ENCODE results near the gene PLPPR3. TPM values are rescaled to one million over a fixed set of nuclear protein-coding genes. Genes with fewer than 3 reads are reported as not detected.
"Not testable (repeated sequence)": the region's sequence is repeated elsewhere in the genome, so short reads cannot be mapped to it uniquely, and the experiment has no call there.

Gene PLPPR3
- total RNA-seq, 1 donor from 2014 or later: 46.3 TPM

DNA sequence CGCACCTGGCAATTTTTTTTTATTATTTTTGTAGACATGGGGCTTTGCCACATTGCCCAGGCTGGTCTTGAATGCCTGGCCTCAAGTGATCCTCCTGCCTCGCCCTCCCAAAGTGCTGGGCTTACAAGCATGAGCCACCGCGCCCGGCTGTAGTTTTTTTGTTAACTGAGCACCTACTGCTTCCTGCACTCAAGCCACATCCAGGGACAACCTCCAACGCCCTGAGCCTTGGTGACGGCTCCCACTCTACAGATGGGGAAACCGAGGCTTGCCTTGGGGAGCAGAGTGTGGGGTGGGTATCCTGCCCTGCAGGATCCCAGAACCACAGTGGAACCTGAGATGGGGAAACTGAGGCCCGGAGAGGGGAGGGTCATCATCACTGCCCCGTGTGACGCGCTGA lies 33.4 kb upstream of the PLPPR3 start:
- no peak overlapping the region for H3K4me3 Mint-ChIP-seq
- peaks cover 29% of the 10 kb centered on the region for H3K27me3 Mint-ChIP-seq (ENCODE audit: low read depth)
- no peak for DNase-seq (ENCODE audit: low read depth, low spot score)
- TF ChIP-seq, protein P1, sequence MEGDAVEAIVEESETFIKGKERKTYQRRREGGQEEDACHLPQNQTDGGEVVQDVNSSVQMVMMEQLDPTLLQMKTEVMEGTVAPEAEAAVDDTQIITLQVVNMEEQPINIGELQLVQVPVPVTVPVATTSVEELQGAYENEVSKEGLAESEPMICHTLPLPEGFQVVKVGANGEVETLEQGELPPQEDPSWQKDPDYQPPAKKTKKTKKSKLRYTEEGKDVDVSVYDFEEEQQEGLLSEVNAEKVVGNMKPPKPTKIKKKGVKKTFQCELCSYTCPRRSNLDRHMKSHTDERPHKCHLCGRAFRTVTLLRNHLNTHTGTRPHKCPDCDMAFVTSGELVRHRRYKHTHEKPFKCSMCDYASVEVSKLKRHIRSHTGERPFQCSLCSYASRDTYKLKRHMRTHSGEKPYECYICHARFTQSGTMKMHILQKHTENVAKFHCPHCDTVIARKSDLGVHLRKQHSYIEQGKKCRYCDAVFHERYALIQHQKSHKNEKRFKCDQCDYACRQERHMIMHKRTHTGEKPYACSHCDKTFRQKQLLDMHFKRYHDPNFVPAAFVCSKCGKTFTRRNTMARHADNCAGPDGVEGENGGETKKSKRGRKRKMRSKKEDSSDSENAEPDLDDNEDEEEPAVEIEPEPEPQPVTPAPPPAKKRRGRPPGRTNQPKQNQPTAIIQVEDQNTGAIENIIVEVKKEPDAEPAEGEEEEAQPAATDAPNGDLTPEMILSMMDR (conservative IDR thresholded peaks at IDR 0.05): no peak
- no peaks in the 10 kb centered on the region for H3K9me3 Mint-ChIP-seq
- no peaks in the 10 kb centered on the region for H3K36me3 Mint-ChIP-seq (ENCODE audit: low read depth)
- H3K27ac Mint-ChIP-seq (ENCODE audit: unreplicated experiment): no peak overlapping the region
- no peaks in the 10 kb centered on the region for H3K4me1 Mint-ChIP-seq

GRCh38 chr19:854549-854948 lies 32.8 kb upstream of the PLPPR3 start:
- H3K27me3 Mint-ChIP-seq (ENCODE audit: low read depth): peaks cover 27% of the 10 kb centered on the region
- H3K27ac Mint-ChIP-seq (ENCODE audit: unreplicated experiment): no peak overlapping the region
- no peaks in the 10 kb centered on the region for H3K4me1 Mint-ChIP-seq
- H3K4me3 Mint-ChIP-seq: no peak overlapping the region
- no peak for DNase-seq (ENCODE audit: low read depth, low spot score)
- no peaks in the 10 kb centered on the region for H3K36me3 Mint-ChIP-seq (ENCODE audit: low read depth)
- TF ChIP-seq, protein P1 (conservative IDR thresholded peaks at IDR 0.05): no peak
- H3K9me3 Mint-ChIP-seq: no peaks in the 10 kb centered on the region

GRCh38 chr19:853614-854220 lies 32.0 kb upstream of the PLPPR3 start:
- H3K4me3 Mint-ChIP-seq: not testable (repeated sequence)

DNA sequence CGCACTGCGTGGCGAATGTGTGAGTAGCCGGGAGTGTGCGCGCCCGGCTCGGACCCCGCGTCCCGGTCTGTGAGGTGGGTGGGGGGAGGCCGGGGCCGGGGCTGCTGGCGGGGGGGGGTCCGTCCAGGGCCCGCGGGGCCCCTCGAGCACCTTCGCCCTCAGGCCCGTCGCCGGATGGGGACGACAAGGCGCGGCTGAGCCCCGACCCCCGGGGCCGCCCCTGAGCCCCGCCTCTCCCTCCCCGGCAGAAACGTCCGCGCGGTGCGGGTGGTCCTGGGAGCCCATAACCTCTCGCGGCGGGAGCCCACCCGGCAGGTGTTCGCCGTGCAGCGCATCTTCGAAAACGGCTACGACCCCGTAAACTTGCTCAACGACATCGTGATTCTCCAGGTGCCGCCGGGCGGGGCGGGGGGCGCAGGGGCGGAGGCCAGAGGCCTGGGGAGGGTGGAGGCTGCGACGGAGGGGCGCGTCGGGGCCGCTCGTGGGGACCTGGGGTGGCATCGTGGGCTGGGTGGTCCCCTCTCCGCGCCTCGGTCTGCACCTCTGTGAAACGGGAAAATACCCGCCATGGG lies 31.3 kb upstream of the PLPPR3 start:
- Mint-ChIP-seq H3K27me3 (ENCODE audit: low read depth) (peaks cover 28% of the 10 kb centered on the region), H3K4me1 (no peaks in the 10 kb centered on the region), H3K9me3 (no peaks in the 10 kb centered on the region), H3K27ac (ENCODE audit: unreplicated experiment) (no peak overlapping the region), H3K4me3 (no peak overlapping the region), H3K36me3 (ENCODE audit: low read depth) (no peaks in the 10 kb centered on the region)
- no peak for DNase-seq (ENCODE audit: low read depth, low spot score)
- TF ChIP-seq, protein P1 (conservative IDR thresholded peaks at IDR 0.05): no peak

More at GRCh38 chr19:853614-854220, 32.0 kb upstream of the PLPPR3 start:
- not testable (repeated sequence) for DNase-seq (ENCODE audit: low read depth, low spot score); H3K9me3 Mint-ChIP-seq; H3K4me1 Mint-ChIP-seq; H3K36me3 Mint-ChIP-seq (ENCODE audit: low read depth); H3K27ac Mint-ChIP-seq (ENCODE audit: unreplicated experiment)
- H3K27me3 Mint-ChIP-seq (ENCODE audit: low read depth): peaks cover 29% of the 10 kb centered on the region

DNA sequence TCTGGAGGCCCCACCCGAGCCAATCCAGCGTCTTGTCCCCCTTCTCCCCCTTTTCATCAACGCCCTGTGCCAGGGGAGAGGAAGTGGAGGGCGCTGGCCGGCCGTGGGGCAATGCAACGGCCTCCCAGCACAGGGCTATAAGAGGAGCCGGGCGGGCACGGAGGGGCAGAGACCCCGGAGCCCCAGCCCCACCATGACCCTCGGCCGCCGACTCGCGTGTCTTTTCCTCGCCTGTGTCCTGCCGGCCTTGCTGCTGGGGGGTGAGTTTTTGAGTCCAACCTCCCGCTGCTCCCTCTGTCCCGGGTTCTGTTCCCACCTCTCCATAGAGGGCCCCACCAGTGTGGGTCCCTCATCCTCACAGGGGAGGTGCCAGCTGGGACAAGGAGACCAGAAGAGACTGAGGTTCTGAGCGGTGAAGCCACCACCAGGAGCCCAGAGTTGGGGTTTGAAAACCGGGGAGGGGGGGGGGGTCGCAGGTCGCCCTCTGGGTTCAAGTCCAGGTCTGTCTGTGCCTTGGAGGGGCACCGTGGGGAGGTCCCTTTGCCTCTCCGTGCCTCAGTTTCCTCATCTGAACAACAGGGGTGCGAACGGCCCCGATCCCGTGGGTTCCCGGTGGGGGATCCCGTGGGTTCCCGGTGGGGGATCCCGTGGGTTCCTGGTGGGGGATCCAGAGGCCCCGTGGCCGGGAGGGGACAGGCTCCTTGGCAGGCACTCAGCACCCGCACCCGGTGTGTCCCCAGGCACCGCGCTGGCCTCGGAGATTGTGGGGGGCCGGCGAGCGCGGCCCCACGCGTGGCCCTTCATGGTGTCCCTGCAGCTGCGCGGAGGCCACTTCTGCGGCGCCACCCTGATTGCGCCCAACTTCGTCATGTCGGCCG lies 30.6 kb upstream of the PLPPR3 start, which contains the start of gene ELANE:
TSS of gene ELANE (plus strand) at position 168 of the 878 bp plus-strand sequence. CDS start at position 194, 26 bp downstream.
- no peaks in the 10 kb centered on the region for H3K36me3 Mint-ChIP-seq (ENCODE audit: low read depth)
- no peak within 1 kb of the TSS for H3K4me3 Mint-ChIP-seq
- peaks cover 26% of the 10 kb centered on the region for H3K27me3 Mint-ChIP-seq (ENCODE audit: low read depth)
- no peaks in the 10 kb centered on the region for H3K9me3 Mint-ChIP-seq
- H3K4me1 Mint-ChIP-seq: no peaks in the 10 kb centered on the region
- H3K27ac Mint-ChIP-seq (ENCODE audit: unreplicated experiment): no peak within 1 kb of the TSS
- DNase-seq (ENCODE audit: low read depth, low spot score): no peak
- TF ChIP-seq, protein P1 (conservative IDR thresholded peaks at IDR 0.05): no peak

Data from neural crest cell (in vitro differentiated cells).